ENCODE data around the gene CNTNAP2. TPM values are rescaled to one million over a fixed set of nuclear protein-coding genes. Genes with fewer than 3 reads are reported as not detected.

CNTNAP2 gene
- total RNA-seq, 1 donor from 2014 or later = 0.27 TPM

DNA sequence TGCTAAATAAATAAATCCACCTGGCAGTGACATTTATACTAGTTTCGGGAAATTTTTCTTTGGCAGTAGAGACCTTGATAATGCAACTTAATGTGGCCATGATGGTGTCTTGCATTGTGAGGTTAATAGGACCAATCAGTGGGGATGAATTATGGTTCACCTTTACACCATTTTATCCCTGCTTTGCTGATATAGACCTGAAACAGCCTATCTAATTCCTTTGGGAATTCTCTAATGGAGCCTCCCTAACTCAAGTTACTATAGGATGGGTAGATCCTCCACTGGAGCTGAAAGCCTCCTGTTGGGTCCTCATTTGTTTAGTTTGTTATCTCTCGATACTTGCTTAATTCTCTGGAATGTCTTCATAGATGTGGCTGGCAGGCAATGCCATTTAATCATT is 276.7 kb downstream of the CNTNAP2 start:
- H3K9me3 Mint-ChIP-seq (ENCODE audit: low read depth) = no peaks in the 10 kb centered on the region
- H3K4me3 Mint-ChIP-seq (ENCODE audit: unreplicated experiment) = no peak overlapping the region
- no peak for TF ChIP-seq CTCF (IDR thresholded peaks at IDR 0.05)
- no peaks in the 10 kb centered on the region for H3K36me3 Mint-ChIP-seq (ENCODE audit: low read depth)
- no peak overlapping the region for H3K27ac Mint-ChIP-seq (ENCODE audit: unreplicated experiment)
- no peaks in the 10 kb centered on the region for H3K4me1 Mint-ChIP-seq (ENCODE audit: low read depth)
- peaks cover 1% of the 10 kb centered on the region for H3K27me3 Mint-ChIP-seq (ENCODE audit: low read depth)
- DNase-seq (ENCODE audit: low spot score) = no peak

- TF ChIP-seq CTCF (IDR thresholded peaks at IDR 0.05) = no peak
Measured at GRCh38 chr7:146397141-146397540, 280.5 kb downstream of the CNTNAP2 start.

GRCh38 chr7:146401939-146402338 is 285.3 kb downstream of the CNTNAP2 start:
- Mint-ChIP-seq H3K4me1 (ENCODE audit: low read depth) (no peaks in the 10 kb centered on the region), H3K27me3 (ENCODE audit: low read depth) (no peaks in the 10 kb centered on the region), H3K36me3 (ENCODE audit: low read depth) (no peaks in the 10 kb centered on the region), H3K4me3 (ENCODE audit: unreplicated experiment) (no peak overlapping the region), H3K9me3 (ENCODE audit: low read depth) (peaks cover 4% of the 10 kb centered on the region), H3K27ac (ENCODE audit: unreplicated experiment) (no peak overlapping the region)
- DNase-seq (ENCODE audit: low spot score) = no peak
- TF ChIP-seq CTCF (IDR thresholded peaks at IDR 0.05) = no peak

More at GRCh38 chr7:146397141-146397540, 280.5 kb downstream of the CNTNAP2 start:
- no peak overlapping the region for H3K27ac Mint-ChIP-seq (ENCODE audit: unreplicated experiment)
- H3K4me3 Mint-ChIP-seq (ENCODE audit: unreplicated experiment) = no peak overlapping the region
- no peaks in the 10 kb centered on the region for H3K9me3 Mint-ChIP-seq (ENCODE audit: low read depth)
- no peak for DNase-seq (ENCODE audit: low spot score)
- no peaks in the 10 kb centered on the region for H3K36me3 Mint-ChIP-seq (ENCODE audit: low read depth)
- no peaks in the 10 kb centered on the region for H3K4me1 Mint-ChIP-seq (ENCODE audit: low read depth)
- H3K27me3 Mint-ChIP-seq (ENCODE audit: low read depth) = no peaks in the 10 kb centered on the region

DNA sequence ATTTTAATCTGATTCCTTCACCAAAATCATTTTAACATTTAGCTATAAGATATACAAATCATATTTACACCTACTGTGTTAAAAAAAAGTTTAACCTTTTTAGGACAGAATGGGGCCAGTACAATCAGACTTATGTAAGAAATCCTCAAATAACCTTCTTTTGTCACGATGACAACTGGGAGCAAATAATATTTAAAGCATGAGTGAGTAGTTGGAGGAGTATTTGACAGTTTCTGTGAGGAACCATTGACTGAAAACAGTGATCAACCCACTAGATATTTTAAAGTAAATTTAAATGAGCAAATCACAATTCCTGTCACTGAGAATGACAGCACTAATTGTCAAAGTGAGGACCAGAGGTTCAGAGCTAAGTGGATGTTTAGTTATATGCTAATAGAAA is 289.1 kb downstream of the CNTNAP2 start:
- TF ChIP-seq CTCF (IDR thresholded peaks at IDR 0.05) = no peak
- H3K36me3 Mint-ChIP-seq (ENCODE audit: low read depth) = no peaks in the 10 kb centered on the region
- DNase-seq (ENCODE audit: low spot score) = no peak
- H3K4me1 Mint-ChIP-seq (ENCODE audit: low read depth) = no peaks in the 10 kb centered on the region
- H3K27ac Mint-ChIP-seq (ENCODE audit: unreplicated experiment) = no peak overlapping the region
- peaks cover 4% of the 10 kb centered on the region for H3K9me3 Mint-ChIP-seq (ENCODE audit: low read depth)
- H3K27me3 Mint-ChIP-seq (ENCODE audit: low read depth) = no peaks in the 10 kb centered on the region
- no peak overlapping the region for H3K4me3 Mint-ChIP-seq (ENCODE audit: unreplicated experiment)

GRCh38 chr7:146411975-146412374 is 295.4 kb downstream of the CNTNAP2 start:
- H3K4me1 Mint-ChIP-seq (ENCODE audit: low read depth) = no peaks in the 10 kb centered on the region
- no peak for TF ChIP-seq CTCF (IDR thresholded peaks at IDR 0.05)
- DNase-seq (ENCODE audit: low spot score) = no peak
- no peaks in the 10 kb centered on the region for H3K9me3 Mint-ChIP-seq (ENCODE audit: low read depth)
- peaks cover 2% of the 10 kb centered on the region for H3K27me3 Mint-ChIP-seq (ENCODE audit: low read depth)
- no peak overlapping the region for H3K27ac Mint-ChIP-seq (ENCODE audit: unreplicated experiment)
- no peak overlapping the region for H3K4me3 Mint-ChIP-seq (ENCODE audit: unreplicated experiment)
- H3K36me3 Mint-ChIP-seq (ENCODE audit: low read depth) = no peaks in the 10 kb centered on the region
